Retinal pigment epithelial cell (primary cell): Measurements from ENCODE around the gene TAGAP.
"Not testable (repeated sequence)": the region's sequence is repeated elsewhere in the genome, so short reads cannot be mapped to it uniquely, and the experiment has no call there.

Source experiments
- DNase-seq: peaks from one replicate; pipeline ENCODE4 v3.0.0-alpha.2; 2010; ENCODE audit warnings: low read depth
- H3K4me3 ChIP-seq: 2 replicates; pipeline ENCODE4 v1.5.1; 2011; ENCODE audit warnings: mild to moderate bottlenecking, low read length, control low read depth, moderate library complexity
- CTCF ChIP-seq: conservative IDR thresholded peaks from 2 replicates; pipeline ENCODE4 v1.5.1; 2011; ENCODE audit warnings: low read depth, low read length, control low read depth, inconsistent platforms

The TAGAP gene

GRCh38 chr6:159043251-159043650, 1.5 kb downstream of the TAGAP start:
- no peak for TF ChIP-seq CTCF
- H3K4me3 ChIP-seq = no peak overlapping the region
- no peak for DNase-seq

- no peak overlapping the region for H3K4me3 ChIP-seq
- TF ChIP-seq CTCF = no peak
- no peak for DNase-seq
Measured at GRCh38 chr6:159042826-159043181, 2.0 kb downstream of the TAGAP start.

- peak; percentile 99 for TF ChIP-seq CTCF
- no peak overlapping the region for H3K4me3 ChIP-seq
- no peak for DNase-seq
Measured at GRCh38 chr6:159042003-159042825, 2.6 kb downstream of the TAGAP start.

- no peak for TF ChIP-seq CTCF
- no peak overlapping the region for H3K4me3 ChIP-seq
- DNase-seq = no peak
Measured at GRCh38 chr6:159041181-159041580, 3.6 kb downstream of the TAGAP start.

- no peak for DNase-seq
- TF ChIP-seq CTCF = no peak
Measured at GRCh38 chr6:159039885-159040258, 4.9 kb downstream of the TAGAP start.

GRCh38 chr6:159038914-159039884, 5.6 kb downstream of the TAGAP start:
- TF ChIP-seq CTCF = no peak
- H3K4me3 ChIP-seq = no peak overlapping the region
- no peak for DNase-seq

More at GRCh38 chr6:159039885-159040258, 4.9 kb downstream of the TAGAP start:
- no peak overlapping the region for H3K4me3 ChIP-seq

- DNase-seq, H3K4me3 ChIP-seq: not testable (repeated sequence)
Measured at GRCh38 chr6:159038318-159038717, 6.5 kb downstream of the TAGAP start.
